IPS-NIHi11 (cell line): Measurements from ENCODE around the gene PRPF38B.
"Not testable (repeated sequence)": the region's sequence is repeated elsewhere in the genome, so short reads cannot be mapped to it uniquely, and the experiment has no call there.

Source experiments
- DNase-seq: peaks from one replicate; pipeline ENCODE4 v3.0.0; 2012; ENCODE audit warnings: mixed read lengths, low spot score

The PRPF38B gene

DNA sequence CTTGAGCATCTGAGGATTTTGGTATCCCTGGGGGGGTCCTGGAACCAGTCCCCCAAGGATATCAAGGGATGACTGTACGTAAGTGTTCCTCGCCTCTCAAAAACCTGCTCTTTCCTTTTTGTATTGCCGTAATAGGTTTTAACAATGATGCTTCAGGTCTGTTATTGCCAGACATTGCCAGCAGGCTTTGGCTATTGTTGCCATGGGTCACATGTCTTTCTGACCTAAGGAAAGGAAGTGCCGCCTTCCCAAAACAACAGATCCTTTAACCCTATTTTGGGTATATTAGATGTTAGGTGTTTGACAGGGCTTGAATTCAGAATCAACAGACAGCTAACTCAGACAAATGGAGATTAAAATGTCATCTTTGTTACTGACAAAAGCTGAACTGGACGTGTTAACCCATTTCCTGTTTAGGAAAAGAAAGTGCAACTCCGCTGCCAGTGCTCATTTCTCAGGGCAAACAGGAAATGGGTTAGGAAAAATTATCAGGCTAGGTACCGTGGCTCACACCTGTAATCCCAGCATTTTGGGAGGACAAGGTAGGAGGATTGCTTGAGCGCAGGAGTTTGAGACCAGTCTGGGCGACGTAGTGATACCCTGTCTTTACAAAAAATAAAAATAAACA is 12.4 kb upstream of the PRPF38B start:
- DNase-seq, result no peak

DNA sequence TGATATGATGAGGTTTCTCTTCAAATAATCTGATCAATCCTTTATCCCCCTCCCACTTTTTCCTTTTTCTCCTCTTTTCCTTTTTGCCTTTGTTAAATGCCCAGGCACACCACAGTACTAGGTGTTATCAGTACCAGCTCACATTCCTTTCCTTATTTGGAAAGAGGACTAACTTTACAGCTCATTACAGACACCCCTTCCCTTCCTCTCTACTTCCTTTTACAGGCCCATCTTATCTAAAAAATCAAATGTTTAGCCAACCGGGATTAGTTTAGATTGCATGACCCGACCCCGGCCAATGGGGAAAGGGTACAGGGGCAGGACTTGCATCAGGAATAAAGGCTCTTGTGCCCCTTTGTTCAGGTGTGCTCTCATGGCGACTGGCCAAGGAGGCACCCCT is 10.4 kb upstream of the PRPF38B start:
- not testable (repeated sequence) for DNase-seq

DNA sequence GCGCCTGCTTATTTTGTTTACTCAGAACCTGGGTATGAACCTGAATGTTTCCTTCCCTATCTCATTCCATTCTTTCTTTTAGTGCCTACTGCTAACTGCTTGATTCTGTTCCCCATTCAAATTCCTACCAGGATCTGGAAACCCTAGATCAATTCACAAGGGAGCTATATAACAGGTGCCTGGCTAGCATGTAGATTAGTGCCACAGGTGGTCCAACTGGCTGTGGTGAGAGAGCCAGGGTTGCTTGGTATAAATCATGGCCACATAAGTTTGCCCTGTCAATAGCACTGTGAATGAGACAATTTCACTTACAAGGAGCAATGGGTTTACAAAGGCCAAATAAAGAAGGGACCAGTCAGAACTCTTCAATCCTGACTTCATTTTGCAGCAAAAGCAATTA is 6.6 kb upstream of the PRPF38B start:
- peak; percentile 14 for DNase-seq

DNA sequence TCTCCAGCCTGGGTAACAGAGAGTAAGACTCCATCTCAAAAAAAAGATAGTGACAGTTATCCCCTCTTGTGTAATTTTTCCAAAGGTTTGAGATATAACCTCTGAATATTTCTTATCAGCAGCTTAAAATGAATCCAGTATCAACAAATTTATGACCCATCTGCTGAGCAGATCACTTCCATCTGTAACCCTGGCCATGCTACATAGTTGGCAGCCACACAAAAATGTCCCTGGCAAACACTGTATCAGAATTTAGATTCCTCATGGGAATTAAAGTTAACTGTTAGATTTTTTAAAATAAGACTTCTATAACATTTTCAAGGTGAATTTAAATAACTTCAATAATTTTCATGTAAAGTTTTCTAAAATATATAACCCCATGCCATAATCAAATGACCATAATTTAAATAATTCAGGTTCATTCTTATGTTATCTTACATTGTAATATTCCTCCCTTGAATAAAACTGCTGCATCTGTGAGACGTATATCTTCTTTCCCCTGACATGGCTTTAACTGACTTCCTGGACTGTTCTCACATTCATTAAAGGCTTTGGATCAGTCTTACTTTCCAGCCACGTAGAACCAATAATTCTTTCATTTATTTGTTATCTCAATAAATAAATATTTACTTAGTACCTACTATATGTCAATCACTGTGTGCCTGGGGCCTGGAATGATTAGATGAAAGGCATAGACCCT is 5.3 kb upstream of the PRPF38B start:
- DNase-seq, result no peak

DNA sequence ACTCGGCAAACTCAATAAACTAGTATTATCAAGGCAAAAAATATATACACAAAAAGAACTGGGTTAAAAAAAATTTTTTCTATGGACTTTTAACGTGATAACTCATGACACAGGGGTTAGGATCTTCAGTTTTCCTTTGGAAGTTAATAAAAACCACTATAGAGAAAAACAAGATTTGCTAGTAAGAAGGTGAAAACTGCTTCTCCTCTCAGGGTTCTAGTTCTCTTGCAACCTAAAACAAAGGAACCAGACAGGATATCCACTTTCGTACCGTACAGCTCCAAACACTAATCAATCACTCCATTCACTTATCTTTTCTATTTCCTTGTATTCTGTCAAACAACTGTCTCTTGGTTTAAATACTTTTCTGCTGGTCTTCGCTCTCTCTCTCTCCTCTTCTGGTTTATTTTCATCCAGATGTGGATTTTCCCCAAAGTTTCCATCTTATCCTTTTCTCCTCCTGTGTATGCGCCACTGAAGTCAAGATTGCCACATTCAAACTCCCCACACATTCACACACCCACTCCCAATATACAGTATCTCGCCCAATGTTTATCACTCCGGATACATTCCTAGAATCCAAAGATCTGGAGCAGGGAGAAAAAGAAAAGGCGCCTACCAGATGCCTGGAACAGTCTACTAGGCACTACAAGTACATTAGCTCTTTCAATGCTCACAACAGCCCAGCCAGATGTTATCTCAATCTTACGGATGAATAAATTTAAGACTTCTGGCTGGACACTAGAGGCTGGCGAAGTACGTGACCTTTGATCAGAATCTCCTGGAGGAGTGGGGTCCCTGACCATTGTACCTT is 775 bp upstream of the PRPF38B start:
- DNase-seq, result no peak

DNA sequence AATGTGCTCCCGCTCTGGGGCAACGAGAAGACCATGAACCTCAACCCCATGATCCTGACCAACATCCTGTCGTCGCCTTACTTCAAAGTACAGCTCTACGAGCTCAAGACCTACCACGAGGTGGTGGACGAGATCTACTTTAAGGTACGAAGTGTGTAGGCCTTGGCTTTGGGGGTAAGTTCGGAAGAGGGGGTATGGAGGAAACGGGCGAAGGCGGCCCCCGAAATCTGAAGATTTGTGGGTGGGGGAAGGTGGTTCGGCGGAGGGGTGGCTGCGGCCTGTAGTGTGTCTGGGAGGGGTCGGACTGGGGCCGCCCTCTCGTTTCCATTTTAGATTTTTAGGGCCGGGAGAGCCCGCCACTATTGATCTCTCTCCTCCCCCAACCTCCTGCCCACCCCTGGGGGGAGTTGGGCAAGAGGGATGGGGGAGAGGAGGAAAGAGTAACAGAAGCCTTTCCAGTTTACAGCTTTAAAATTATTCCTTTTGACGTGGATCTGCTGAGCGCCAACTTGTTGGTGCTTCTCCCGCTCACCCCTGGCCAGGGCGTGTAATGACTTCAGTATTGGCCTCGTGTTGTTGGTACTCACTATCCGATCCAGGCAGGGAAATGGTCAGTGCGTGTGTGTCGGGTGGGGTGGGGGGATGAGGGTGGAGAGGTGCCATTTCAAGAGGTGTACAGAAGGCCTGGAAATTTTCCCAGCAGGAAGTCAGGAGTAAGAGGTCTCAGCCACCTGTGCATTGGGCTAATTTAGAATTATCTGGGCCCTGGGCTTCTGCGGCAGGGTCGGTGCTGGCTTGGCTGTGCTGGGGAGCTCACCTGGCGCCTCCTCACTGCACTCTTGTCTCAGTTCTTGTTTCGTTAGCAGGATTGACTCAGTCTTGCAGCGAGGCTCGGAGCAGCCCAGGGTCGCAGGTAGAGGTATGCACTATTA is 880 bp downstream of the PRPF38B start:
- DNase-seq, result peak; percentile 36

DNA sequence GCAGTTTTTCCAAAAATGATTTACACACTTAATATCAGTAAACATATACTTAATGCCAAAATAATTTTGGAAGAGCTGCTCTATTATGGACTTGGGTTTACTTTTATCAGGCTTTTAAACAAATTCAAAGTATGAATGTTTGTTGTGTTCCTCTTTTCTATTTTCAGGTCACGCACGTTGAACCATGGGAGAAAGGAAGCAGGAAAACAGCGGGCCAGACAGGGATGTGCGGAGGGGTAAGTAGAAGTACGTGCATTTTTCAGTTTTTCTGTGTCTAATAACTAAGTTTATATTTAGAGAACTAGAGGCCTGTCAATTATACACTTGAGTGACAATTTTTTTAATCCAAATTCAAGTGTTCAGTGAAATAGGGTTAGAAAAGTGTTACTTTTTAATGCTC is 3.4 kb downstream of the PRPF38B start:
- no peak for DNase-seq

DNA sequence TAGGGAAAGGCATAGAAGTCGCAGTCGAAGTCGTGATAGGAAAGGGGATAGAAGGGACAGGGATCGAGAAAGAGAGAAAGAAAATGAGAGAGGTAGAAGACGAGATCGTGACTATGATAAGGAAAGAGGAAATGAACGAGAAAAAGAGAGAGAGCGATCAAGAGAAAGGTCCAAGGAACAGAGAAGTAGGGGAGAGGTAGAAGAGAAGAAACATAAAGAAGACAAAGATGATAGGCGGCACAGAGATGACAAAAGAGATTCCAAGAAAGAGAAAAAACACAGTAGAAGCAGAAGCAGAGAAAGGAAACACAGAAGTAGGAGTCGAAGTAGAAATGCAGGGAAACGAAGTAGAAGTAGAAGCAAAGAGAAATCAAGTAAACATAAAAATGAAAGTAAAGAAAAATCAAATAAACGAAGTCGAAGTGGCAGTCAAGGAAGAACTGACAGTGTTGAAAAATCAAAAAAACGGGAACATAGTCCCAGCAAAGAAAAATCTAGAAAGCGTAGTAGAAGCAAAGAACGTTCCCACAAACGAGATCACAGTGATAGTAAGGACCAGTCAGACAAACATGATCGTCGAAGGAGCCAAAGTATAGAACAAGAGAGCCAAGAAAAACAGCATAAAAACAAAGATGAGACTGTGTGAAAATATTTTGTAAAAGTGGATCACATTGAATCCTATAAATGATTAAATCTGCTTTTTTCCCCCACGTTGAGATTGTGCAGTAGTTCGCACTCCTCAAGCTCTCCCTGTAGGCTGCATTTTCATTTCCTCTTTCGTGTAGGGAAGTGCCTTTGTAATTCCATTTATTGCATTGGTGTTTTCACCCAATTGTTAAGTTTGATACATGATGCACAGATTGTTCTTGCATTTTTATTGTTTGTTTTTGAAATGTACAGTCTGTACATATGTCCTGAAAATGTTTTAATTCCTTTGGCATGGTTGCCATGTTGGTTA is 7.5 kb downstream of the PRPF38B start:
- no peak for DNase-seq

DNA sequence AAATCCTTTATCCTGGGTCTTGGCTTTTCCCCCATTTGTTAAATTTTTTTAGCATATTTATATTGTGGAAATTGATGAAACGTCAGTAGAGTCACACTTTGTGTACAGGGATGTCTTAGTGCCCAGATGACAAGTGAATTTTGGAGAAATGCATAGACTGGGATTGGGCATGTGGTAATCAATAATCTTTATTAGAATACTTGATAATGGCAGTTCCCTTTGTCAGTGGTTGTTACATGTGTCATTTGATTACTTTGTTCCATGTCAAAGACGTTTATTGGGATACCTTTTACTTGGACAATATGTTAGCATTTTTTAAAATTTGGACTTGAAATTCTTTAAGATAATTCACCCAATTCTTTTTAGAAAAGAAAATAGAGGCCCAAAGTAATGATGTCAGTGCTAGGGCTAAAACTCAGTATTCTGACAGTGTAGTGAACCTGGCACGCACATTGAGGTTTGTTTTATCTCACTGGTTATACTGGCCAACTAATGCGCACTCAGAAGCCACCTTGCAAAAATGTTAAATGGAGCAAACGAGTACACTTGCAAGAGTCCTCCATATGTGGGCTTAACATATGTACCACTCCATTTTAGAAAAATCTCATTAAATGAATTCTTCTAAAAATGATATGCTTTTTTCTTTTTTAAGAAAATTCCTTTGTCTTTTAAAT is 9.2 kb downstream of the PRPF38B start:
- DNase-seq, result no peak

DNA sequence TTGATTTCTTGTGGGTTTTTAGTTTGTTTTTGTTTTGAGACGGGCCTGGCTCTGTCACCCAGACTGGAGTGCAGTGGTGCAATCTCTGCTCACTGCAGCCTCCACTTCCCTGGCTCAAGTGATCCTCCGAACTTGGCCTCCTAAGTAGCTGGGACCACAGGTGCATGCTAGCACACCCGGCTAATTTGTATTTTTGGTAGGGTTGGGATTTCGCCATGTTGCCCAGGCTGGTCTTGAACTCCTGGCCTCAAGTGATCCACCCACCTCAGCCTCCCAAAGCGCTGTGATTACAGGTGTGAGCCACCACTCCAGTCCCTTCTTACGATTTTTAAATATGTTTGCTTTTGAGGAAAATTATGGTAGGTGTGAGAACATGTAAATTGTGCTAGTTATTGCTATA is 10.0 kb downstream of the PRPF38B start:
- not testable (repeated sequence) for DNase-seq

DNA sequence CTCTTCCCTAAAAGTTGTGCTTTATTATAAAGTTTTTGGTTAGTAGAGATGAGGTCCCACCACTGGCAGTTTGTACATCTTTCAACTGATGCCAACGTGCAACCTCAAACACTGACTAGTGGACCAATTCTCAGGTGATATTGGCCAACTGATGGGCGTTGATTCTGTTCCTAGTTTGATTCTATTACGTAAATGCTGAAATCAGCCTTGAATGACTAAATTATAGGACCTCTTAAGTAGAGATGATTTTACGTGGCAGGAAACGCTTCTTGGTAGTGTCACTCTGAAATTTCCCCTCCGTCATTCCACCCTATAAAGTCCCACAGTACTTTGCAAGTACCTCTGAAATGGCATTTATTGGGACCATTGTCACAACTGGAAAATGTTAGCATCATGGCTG is 11.8 kb downstream of the PRPF38B start:
- no peak for DNase-seq

DNA sequence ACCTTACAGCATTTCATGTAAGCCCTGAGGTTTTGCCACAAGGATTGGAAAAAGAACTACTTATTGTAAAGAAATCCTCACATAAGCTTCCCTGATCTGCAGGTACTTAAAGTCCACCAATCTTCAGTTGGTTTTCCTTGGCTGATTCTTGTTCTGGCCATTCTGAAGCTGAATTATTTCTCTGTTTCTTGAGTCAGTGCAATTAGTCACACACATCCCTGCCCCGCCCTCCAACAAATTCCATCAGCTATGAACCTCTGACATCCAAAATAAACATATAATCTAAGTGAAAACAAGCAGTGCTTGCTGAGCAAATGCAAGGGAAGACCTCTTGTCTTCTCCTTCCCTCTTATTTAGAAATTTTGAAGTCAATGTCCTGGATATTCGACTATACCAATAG is 12.4 kb downstream of the PRPF38B start:
- DNase-seq, result no peak

DNA sequence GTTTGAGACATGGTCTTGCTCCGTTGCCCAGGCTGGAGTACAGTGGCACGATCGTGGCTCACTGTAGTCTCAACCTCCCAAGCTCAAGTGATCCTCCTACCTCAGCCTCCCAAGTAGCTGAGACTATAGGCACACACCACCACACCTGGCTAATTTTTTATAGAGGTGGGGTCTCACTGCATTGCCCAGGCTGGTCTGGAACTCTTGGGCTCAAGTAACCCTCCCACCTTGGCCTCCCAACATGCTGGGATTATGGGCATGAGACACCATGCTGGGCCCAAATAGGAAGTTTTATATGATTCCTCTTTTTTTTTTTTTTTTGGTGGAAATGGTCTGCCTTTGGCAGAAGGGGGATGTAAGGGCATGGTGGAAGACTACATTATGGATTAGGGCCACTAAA is 14.5 kb downstream of the PRPF38B start:
- DNase-seq, result no peak

DNA sequence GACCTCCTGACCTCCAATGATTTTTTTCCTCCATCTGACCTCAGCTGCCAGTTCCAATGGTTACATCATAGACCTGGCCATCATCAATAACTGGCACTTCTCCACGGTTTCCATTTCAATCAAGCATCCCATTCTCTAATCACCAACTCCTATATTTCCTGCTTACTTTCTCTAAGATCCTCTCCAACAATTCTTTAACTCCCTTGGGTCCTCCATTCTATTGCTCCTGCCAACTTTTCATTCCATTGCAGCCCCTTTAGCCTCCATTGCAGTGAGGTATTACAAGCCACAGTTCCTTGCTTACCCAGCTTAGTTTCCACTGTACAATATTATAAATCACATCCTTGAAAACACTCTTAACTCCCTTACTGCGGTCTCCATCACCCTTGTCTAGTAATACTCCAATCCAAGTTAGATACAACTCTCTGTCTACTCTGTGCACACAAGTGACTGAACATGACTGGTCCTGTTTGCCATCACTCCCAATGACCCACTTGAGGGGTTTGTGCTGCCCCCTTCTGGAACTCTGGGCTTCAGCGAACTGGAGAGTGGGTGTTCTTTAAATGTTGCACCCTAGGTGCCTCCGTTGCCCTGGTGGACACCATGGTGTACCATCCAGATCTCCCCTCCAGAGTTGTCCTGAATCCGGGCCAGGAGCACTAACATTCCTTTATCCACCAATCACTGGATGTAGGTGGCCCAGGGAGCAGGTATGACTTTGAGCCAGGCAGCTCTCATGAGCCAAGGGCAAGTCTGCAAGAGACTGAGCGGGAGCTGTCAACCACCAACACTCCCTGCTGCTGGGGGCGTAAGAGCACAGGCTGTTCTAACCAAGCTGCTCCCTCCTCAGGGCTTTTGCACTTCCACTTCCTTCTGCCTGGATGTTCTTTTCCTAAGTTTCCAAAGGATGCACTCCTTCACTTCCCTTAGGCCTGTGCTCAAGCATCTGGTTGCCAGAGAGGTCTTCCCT is 16.9 kb downstream of the PRPF38B start:
- DNase-seq, result peak; percentile 43

DNA sequence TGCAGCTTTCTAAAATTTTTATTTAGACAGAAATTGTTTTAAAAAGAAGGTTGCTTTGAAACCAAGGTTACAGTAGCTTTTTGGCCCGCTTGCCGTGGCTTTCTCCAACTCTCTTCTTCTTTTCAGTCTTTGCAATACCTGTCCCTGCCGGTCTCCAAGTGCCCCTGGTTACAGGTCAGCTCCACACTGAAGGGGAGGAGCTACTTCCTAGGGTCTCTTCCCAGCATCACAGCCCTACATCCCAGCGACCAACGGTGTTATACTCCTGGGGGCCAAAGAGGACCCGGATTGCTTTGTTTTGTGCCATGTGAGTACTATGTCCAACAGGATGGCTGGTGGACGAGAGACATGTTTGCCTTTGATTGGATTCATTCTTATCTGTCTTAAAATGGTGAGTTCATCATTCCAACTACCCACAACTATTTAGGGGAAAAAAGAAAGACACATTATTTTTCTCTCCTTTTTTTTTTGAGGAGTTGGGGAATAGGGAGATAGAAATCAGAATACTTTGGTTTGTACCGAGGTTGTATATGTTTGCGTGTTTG is 20.6 kb downstream of the PRPF38B start, which contains the start of gene FNDC7:
Gene FNDC7 (plus strand): TSS at position 303 of the 545 bp plus-strand sequence. CDS start 26 bp downstream, at position 329.
- peak; percentile 78 for DNase-seq

DNA sequence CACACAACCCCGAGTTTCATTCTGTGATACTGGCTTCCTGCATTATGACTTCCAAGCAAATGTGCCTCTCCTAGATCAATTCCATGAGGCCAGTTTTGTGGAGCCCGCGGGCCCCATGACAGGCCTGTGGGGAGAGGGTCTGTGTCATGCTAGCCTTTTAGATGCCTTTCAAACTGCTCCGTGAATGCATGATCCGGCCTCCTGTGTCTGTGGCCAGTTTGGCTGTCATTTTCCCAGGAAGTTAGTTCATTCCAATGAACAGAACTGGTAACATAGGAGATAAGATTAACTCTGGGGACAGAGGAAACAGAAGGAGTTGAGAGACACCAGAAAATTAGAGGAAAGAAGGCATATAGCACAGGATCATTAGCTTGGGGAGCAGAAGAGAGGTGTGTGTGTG is 23.8 kb downstream of the PRPF38B start:
- no peak for DNase-seq

DNA sequence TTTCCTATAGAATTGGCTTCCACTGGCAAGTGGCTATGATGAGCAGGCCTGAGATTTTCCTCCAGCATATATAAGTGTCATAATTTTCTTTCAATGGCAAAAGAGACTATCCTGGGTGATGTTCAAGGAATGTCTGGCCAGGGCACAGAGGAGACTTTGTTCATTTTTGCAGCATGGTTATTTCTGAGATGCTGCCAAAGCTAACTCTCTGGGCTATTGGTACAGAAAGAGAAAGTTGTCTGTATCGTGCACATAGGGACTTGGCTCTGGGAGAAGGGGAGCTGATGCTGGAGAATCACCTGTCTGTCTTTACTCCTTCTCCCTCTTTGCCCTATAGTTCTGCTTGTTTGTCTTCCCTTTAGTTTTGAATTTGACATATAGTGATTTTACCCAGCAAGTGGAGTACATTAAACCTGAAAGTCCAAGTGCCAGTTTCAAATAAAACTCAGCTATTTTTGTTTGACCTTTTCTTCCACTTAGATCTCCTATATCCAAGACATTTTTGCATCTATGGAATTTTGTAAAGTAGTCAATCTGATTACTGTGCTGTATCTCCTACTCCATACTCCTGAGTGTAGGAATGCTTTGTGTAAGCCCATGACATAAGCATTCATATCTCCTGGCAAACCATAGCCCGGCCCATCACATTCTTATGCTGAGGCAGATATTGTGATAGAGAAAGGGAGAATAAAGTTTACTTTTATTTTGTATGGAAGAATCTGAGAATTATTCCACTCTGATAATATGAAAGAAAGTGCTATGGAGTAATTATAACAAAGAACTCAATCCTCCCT is 24.5 kb downstream of the PRPF38B start:
- DNase-seq, result no peak
